HG02759 (cell line): ENCODE results near the gene NTN1.

Experiments
- ATAC-seq: cut with Tn5 transposase; IDR thresholded peaks from one replicate; pipeline ENCODE4 v1.9.1; 2021; ENCODE audit warnings: mild to moderate bottlenecking, moderate library complexity; ENCODE audit not compliant: unreplicated experiment

The NTN1 gene

DNA sequence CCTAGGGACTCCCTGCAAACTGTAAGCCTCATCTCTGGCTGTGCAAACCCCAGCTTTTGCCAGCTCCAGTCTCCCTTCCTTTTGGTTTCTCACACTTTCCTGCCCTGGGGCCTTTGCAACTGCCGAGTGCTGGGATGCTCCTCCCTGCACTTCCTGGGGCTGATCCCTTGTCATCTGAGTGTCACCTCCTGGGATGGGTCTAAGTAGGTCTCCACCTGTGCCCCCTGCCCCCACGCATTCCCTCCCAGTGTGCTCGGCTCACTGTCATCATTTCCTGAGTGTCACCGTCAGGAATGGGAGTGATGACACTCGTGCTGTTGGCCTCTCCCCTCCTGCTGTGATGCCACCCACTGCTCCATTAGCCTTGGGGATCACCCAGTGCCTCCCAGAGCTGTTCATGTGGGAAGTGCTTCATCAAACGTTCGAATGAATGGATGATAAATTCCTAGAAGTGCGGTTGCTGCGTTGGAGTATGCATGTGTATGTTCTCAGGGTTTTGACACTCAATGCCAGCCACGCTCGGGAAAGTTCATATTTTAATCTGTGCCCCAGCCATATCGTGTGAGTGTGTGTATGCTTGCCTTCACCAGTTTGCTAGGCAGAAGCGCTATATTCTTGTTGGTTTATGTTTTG lies 189.9 kb downstream of the NTN1 start:
- no peak for ATAC-seq

GRCh38 chr17:9212376-9213302 lies 191.3 kb downstream of the NTN1 start:
- no peak for ATAC-seq

GRCh38 chr17:9213303-9213640 lies 192.0 kb downstream of the NTN1 start:
- ATAC-seq = no peak

DNA sequence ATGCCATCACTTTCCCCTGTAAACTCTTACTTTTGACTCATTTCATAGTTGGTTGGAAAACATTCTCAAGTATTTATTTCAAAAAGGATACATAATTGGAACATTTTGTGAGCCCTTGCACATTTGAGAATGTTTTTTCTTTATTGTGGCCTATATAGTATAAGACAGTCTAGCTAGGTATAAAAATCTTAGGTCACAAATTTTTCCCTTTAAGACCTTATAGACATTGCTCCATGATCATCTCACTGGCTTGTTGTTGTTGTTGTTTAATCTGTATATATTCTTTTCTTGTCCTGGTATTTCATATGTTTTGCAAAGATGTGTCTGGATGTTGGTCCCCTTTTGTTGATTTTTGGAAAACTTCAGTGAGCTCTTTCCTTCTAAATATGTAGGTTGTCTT lies 194.2 kb downstream of the NTN1 start:
- ATAC-seq = no peak

GRCh38 chr17:9217151-9218056 lies 196.1 kb downstream of the NTN1 start:
- no peak for ATAC-seq

- ATAC-seq = no peak
These were observed 196.8 kb downstream of the NTN1 start for GRCh38 chr17:9218064-9218635.

- no peak for ATAC-seq
These were observed 197.6 kb downstream of the NTN1 start for GRCh38 chr17:9218911-9219310.

GRCh38 chr17:9219631-9220397 lies 198.5 kb downstream of the NTN1 start:
- ATAC-seq = no peak

GRCh38 chr17:9220398-9221146 lies 199.3 kb downstream of the NTN1 start:
- no peak for ATAC-seq

- ATAC-seq = no peak
These were observed 200.0 kb downstream of the NTN1 start for GRCh38 chr17:9221147-9221921.

DNA sequence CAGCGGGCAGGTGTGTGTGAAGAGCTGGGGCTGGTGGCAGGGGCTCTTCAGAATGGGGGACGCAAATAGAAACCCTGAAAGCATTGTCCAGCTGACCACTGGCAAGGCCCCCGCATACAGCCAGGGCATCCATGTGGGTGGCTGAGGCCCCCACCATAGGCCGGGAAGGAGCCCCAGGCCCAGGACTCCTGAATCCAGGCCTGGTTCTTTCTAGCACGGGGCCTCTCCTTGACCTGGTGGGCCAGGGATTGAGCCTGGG lies 200.5 kb downstream of the NTN1 start:
- ATAC-seq = no peak

GRCh38 chr17:9223531-9223930 lies 202.2 kb downstream of the NTN1 start:
- ATAC-seq = no peak

DNA sequence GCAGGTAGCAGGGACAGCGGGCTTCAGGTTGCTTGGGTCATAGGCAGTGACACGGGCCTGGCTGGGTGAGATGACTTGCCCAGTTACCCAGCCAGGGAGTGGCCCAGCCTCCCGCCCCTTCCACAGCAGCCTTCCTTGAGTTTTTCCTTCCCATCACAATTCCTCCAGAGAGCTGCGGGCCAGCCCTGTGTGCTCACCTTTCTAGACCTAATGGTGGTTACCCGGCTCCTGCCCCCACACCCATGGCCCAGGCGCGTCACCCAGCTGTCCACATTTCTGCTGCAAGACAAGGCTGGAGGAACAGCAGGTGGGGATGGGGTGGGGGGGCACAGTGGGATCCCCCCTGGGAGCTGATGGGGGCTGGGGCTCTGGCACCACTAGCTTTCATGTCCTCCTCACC lies 203.2 kb downstream of the NTN1 start:
- no peak for ATAC-seq

GRCh38 chr17:9225305-9226101 lies 204.2 kb downstream of the NTN1 start:
- no peak for ATAC-seq

DNA sequence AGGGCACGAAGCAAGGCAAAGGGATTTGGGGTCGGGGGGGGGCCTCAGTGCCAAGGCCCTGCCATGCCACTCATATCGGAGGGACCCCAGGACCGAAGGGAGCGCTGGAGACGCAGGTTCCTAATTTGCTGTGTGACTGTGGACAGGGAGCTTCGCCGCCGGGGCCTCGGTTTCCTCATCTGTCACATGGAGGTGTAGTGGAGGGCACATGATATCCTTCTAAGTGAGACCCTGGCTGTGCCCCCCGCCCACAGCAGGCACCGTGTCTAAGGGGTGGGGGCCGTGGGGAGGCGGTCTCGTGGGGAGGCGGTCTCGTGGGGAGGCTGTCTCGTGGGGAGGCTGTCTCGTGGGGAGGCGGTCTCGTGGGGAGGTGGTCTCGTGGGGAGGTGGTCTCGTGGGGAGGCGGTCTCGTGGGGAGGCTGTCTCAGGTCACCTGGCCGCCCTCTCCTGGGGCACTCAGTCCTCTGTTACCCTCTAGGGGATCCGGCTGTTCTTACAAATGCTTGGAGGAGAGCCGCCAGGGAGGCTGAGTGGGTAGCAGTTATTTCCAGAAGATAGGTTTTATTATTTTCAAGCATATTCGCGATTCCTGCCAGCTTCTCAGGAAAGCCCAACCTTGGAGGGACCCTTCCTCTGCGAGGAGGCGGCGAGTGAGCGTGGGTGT lies 205.0 kb downstream of the NTN1 start:
- no peak for ATAC-seq

DNA sequence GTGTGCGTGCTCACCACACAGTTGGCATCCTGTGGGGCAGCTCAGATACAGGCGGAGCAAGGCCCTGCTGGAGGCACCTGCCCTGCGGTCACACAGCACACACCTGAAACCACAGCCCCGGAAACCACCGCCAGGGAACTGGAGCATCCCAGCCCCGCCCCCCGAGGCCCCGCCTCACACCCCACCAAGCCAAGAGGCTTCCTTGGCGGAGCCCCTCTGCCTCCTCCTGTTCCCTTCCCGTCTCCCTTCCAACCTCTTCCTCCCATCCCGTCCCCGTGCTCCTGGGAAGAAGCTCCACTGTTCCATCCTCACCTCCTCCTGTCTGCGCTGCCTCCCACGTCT lies 205.5 kb downstream of the NTN1 start:
- no peak for ATAC-seq

DNA sequence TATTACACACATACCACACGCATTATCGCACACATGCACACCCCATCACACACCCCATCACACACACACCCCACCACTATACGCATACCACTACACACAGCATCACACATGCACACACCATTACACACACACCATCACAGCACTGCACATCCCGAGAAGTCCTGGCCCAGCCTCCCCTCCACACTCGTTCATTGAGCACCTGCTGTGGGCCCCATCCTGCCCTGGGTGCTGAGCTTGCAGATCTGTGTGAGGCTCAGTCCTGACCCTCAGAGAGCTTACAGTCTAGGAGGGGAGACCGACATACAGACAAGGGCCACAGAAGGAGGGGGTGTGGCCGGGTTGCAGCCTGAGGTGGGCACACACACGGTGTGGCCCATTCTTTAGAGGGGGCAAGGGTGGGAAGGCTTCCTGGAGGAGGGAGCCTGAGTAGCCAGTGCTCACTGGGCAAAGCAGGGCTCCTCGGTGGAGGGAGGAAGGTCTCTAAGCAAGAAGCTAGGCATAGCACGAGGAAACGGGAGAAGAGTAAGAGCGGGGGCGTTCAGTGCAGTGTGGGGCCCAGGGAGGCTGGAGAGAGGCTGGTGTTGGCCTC lies 206.6 kb downstream of the NTN1 start:
- ATAC-seq = no peak
